ENCODE results near the gene ENOX1. TPM values are rescaled to one million over a fixed set of nuclear protein-coding genes. Genes with fewer than 3 reads are reported as not detected.

Gene ENOX1
- polyA plus RNA-seq, 3 donors: 0.04 TPM; not detected in 2

GRCh38 chr13:43652760-43653159 is 134.0 kb downstream of the ENOX1 start:
- no peaks in the 10 kb centered on the region for H3K27me3 ChIP-seq (ENCODE audit: control insufficient read depth in 2 of 2, insufficient read depth in 2 of 2, low read length in 2 of 2)

GRCh38 chr13:43650882-43651281 is 135.9 kb downstream of the ENOX1 start:
- H3K4me1 ChIP-seq (ENCODE audit: control insufficient read depth in 1 of 2, insufficient read depth in 2 of 2, low read length in 2 of 2): no peaks in the 10 kb centered on the region
- no peaks in the 10 kb centered on the region for H3K4me1 Mint-ChIP-seq
- H3K27ac Mint-ChIP-seq: no peak overlapping the region
- no peak overlapping the region for H2AFZ ChIP-seq (ENCODE audit: insufficient read depth, low read depth, low read length, poor library complexity, severe bottlenecking)
- DNase-seq: no peak
- no peaks in the 10 kb centered on the region for H3K36me3 Mint-ChIP-seq
- no peak overlapping the region for H3K9ac ChIP-seq (ENCODE audit: insufficient read depth, low read length, poor library complexity, severe bottlenecking)
- no peaks in the 10 kb centered on the region for H3K36me3 ChIP-seq (replicated peaks in 1 of 2; ENCODE audit: control insufficient read depth in 1 of 2, insufficient read depth in 2 of 2, low read length in 2 of 2)
- H3K27me3 Mint-ChIP-seq (ENCODE audit: low read depth in 3 of 3): peaks cover 0 to 2% (median 1%) of the 10 kb centered on the region in 3 donors
- H3K27ac ChIP-seq (ENCODE audit: low read depth in 1 of 2, low read length in 2 of 2): no peak overlapping the region
- H3K9me3 Mint-ChIP-seq: peaks cover 0 to 9% (median 2%) of the 10 kb centered on the region in 7 donors
- WGBS (ENCODE audit: insufficient coverage): 100% methylated on average over 1 of the region's 4 CpGs
- intact Hi-C loops (cut with micrococcal nuclease): no loop called here
- no peak overlapping the region for H3K4me3 Mint-ChIP-seq
- H3K27me3 ChIP-seq (ENCODE audit: control insufficient read depth in 2 of 2, insufficient read depth in 2 of 2, low read length in 2 of 2): no peaks in the 10 kb centered on the region
- TF ChIP-seq CTCF (IDR thresholded peaks at IDR 0.05): no peak
- H4K20me1 ChIP-seq (ENCODE audit: insufficient read depth, low read length): no peaks in the 10 kb centered on the region
- no peaks in the 10 kb centered on the region for H3K79me2 ChIP-seq (ENCODE audit: insufficient read depth, low read length)
- H3K9me3 ChIP-seq (replicated peaks in 1 of 2; ENCODE audit: control insufficient read depth in 1 of 2, insufficient read depth in 1 of 2, low read length in 2 of 2): no peaks in the 10 kb centered on the region
- no peak overlapping the region for H3K4me2 ChIP-seq (replicated peaks; ENCODE audit: extremely low read depth, low read length, poor library complexity, severe bottlenecking)
- H3K4me3 ChIP-seq (replicated peaks in 1 of 3; ENCODE audit: low read depth in 2 of 3, low read length in 3 of 3): no peak overlapping the region

More at GRCh38 chr13:43652760-43653159, 134.0 kb downstream of the ENOX1 start:
- Mint-ChIP-seq H3K36me3 (no peaks in the 10 kb centered on the region), H3K4me1 (no peaks in the 10 kb centered on the region), H3K4me3 (no peak overlapping the region), H3K9me3 (peaks cover 0 to 9% (median 1%) of the 10 kb centered on the region in 7 donors), H3K27ac (no peak overlapping the region), H3K27me3 (ENCODE audit: low read depth in 3 of 3) (peaks cover 0 to 2% (median 1%) of the 10 kb centered on the region in 3 donors)
- H3K36me3 ChIP-seq (replicated peaks in 1 of 2; ENCODE audit: control insufficient read depth in 1 of 2, insufficient read depth in 2 of 2, low read length in 2 of 2): no peaks in the 10 kb centered on the region
- no peak overlapping the region for H3K9ac ChIP-seq (ENCODE audit: insufficient read depth, low read length, poor library complexity, severe bottlenecking)
- H3K9me3 ChIP-seq (replicated peaks in 1 of 2; ENCODE audit: control insufficient read depth in 1 of 2, insufficient read depth in 1 of 2, low read length in 2 of 2): no peaks in the 10 kb centered on the region
- no peak overlapping the region for H3K27ac ChIP-seq (ENCODE audit: low read depth in 1 of 2, low read length in 2 of 2)
- H2AFZ ChIP-seq (ENCODE audit: insufficient read depth, low read depth, low read length, poor library complexity, severe bottlenecking): no peak overlapping the region
- no peak overlapping the region for H3K4me3 ChIP-seq (replicated peaks in 1 of 3; ENCODE audit: low read depth in 2 of 3, low read length in 3 of 3)
- no peaks in the 10 kb centered on the region for H4K20me1 ChIP-seq (ENCODE audit: insufficient read depth, low read length)
- H3K79me2 ChIP-seq (ENCODE audit: insufficient read depth, low read length): no peaks in the 10 kb centered on the region
- no peak for DNase-seq
- H3K4me2 ChIP-seq (replicated peaks; ENCODE audit: extremely low read depth, low read length, poor library complexity, severe bottlenecking): no peak overlapping the region
- H3K4me1 ChIP-seq (ENCODE audit: control insufficient read depth in 1 of 2, insufficient read depth in 2 of 2, low read length in 2 of 2): no peaks in the 10 kb centered on the region
- TF ChIP-seq CTCF (IDR thresholded peaks at IDR 0.05): no peak
- intact Hi-C loops (cut with micrococcal nuclease): no loop called here
- no CpG with 5 or more reads among the region's 3 CpGs for WGBS (ENCODE audit: insufficient coverage)
